SKM-1 (cell line): Measurements from ENCODE around the gene RAPGEF5.

ENCODE experiments used
- DNase-seq: peaks from one replicate; lab custom pipeline; 2025; ENCODE audit not compliant: unreplicated experiment; lab: John Stamatoyannopoulos, UW

Gene RAPGEF5

GRCh38 chr7:22129166-22129565 is 227.8 kb downstream of the RAPGEF5 start:
- DNase-seq: no peak

GRCh38 chr7:22128528-22128920 is 228.4 kb downstream of the RAPGEF5 start:
- no peak for DNase-seq

- DNase-seq: no peak
Observed at GRCh38 chr7:22127835-22128527, 229.0 kb downstream of the RAPGEF5 start.

GRCh38 chr7:22125436-22125835 is 231.5 kb downstream of the RAPGEF5 start:
- DNase-seq: no peak

GRCh38 chr7:22124941-22125340 is 232.0 kb downstream of the RAPGEF5 start:
- no peak for DNase-seq

GRCh38 chr7:22123139-22123538 is 233.8 kb downstream of the RAPGEF5 start:
- DNase-seq: no peak

GRCh38 chr7:22121702-22122474 is 235.1 kb downstream of the RAPGEF5 start:
- DNase-seq: no peak

GRCh38 chr7:22120391-22121053 is 236.4 kb downstream of the RAPGEF5 start:
- DNase-seq: no peak

GRCh38 chr7:22117222-22117621 is 239.7 kb downstream of the RAPGEF5 start:
- DNase-seq: no peak

- no peak for DNase-seq
Observed at GRCh38 chr7:22116451-22117030, 240.4 kb downstream of the RAPGEF5 start.

- no peak for DNase-seq
Observed at GRCh38 chr7:22115689-22116088, 241.3 kb downstream of the RAPGEF5 start.

GRCh38 chr7:22114440-22114981 is 242.4 kb downstream of the RAPGEF5 start:
- no peak for DNase-seq

- no peak for DNase-seq
Observed at GRCh38 chr7:22113041-22113440, 243.9 kb downstream of the RAPGEF5 start.

- no peak for DNase-seq
Observed at GRCh38 chr7:22111661-22112060, 245.3 kb downstream of the RAPGEF5 start.

GRCh38 chr7:22110881-22111280 is 246.1 kb downstream of the RAPGEF5 start:
- no peak for DNase-seq

- DNase-seq: peak; percentile 41
Observed at GRCh38 chr7:22110227-22110839, 246.6 kb downstream of the RAPGEF5 start.

GRCh38 chr7:22109761-22110160 is 247.2 kb downstream of the RAPGEF5 start:
- DNase-seq: peak; percentile 15

GRCh38 chr7:22108151-22108845 is 248.7 kb downstream of the RAPGEF5 start:
- DNase-seq: no peak

GRCh38 chr7:22105550-22105949 is 251.4 kb downstream of the RAPGEF5 start:
- no peak for DNase-seq
